ENCODE measurements around the gene MYRFL.

GRCh38 chr12:69996241-69996640 lies 171.2 kb downstream of the MYRFL start:
- TF ChIP-seq CTCF (IDR thresholded peaks at IDR 0.05; ENCODE audit: insufficient read depth, low read depth, low read length) (no peak), EZH2 (IDR thresholded peaks at IDR 0.05; ENCODE audit: insufficient read depth, low read length) (no peak)

All from astrocyte (in vitro differentiated cells and primary cell).